Left ventricle myocardium inferior (tissue), 1 donor: Measurements from ENCODE around the gene YIPF2. TPM values are rescaled to one million over a fixed set of nuclear protein-coding genes. Genes with fewer than 3 reads are reported as not detected.
A peak's percentile ranks its signal among the peaks of the same experiment; 100 is the strongest.
"Not testable (repeated sequence)": the region's sequence is repeated elsewhere in the genome, so short reads cannot be mapped to it uniquely, and the experiment has no call there.

Experiments used
- DNase-seq: peaks from one replicate; pipeline ENCODE4 v3.0.0-alpha.2; 2020
- H3K27ac ChIP-seq: fragments of 200-600 bp; replicated peaks from 2 replicates; pipeline ENCODE4 v1.8.0; 2021
- H3K27me3 ChIP-seq: fragments of 200-600 bp; 2 replicates; pipeline ENCODE4 v1.8.0; 2021; ENCODE audit warnings: low read depth
- H3K36me3 ChIP-seq: fragments of 200-600 bp; 2 replicates; pipeline ENCODE4 v1.8.0; 2021
- H3K4me1 ChIP-seq: fragments of 200-600 bp; 2 replicates; pipeline ENCODE4 v1.8.0; 2021
- H3K4me3 ChIP-seq: fragments of 200-600 bp; 2 replicates; pipeline ENCODE4 v1.8.0; 2021; ENCODE audit warnings: mild to moderate bottlenecking, moderate library complexity
- H3K9me3 ChIP-seq: fragments of 200-600 bp; replicated peaks from 2 replicates; pipeline ENCODE4 v1.8.0; 2021
- CTCF ChIP-seq: fragments of 200-600 bp; IDR thresholded peaks from 2 replicates; pipeline ENCODE4 v1.8.0; 2021; ENCODE audit warnings: antibody characterized with exemption, mild to moderate bottlenecking, borderline replicate concordance
- intact Hi-C: fragments of 100-400 bp; cut with micrococcal nuclease; formaldehyde crosslinking; loops from one replicate; pipeline ENCODE4 v1.11.0; 2022
- total RNA-seq: library from RNA; stranded (reverse); fragmentation: NEBNext Ultra II Directional; extraction: Animal tissue kit (Norgen Biotek cat#: 25700); gene quantifications from one replicate; pipeline ENCODE4 v1.2.1, GENCODE V29; 2021
- donor health status: DM: no; HTN: yes; CAD: no; lungs with severe emphysema.

YIPF2 gene
- total RNA-seq, 1 donor from 2014 or later, result 13.1 TPM

GRCh38 chr19:10952809-10953208 lies 24.4 kb upstream of the YIPF2 start:
- H3K4me3 ChIP-seq, result no peak overlapping the region
- intact Hi-C loops, result no loop called here
- no peak overlapping the region for H3K27ac ChIP-seq
- H3K36me3 ChIP-seq, result no peaks in the 10 kb centered on the region
- no peaks in the 10 kb centered on the region for H3K4me1 ChIP-seq
- no peak for DNase-seq
- H3K27me3 ChIP-seq, result no peaks in the 10 kb centered on the region
- TF ChIP-seq CTCF, result no peak
- no peaks in the 10 kb centered on the region for H3K9me3 ChIP-seq

GRCh38 chr19:10946958-10947657 lies 18.7 kb upstream of the YIPF2 start:
- H3K36me3 ChIP-seq, result no peaks in the 10 kb centered on the region
- intact Hi-C loops, result no loop called here
- no peaks in the 10 kb centered on the region for H3K4me1 ChIP-seq
- no peak overlapping the region for H3K4me3 ChIP-seq
- TF ChIP-seq CTCF, result no peak
- no peak overlapping the region for H3K27ac ChIP-seq
- no peaks in the 10 kb centered on the region for H3K27me3 ChIP-seq
- no peak for DNase-seq
- H3K9me3 ChIP-seq, result no peaks in the 10 kb centered on the region

GRCh38 chr19:10945264-10945663 lies 16.8 kb upstream of the YIPF2 start:
- H3K4me3 ChIP-seq, result no peak overlapping the region
- H3K27me3 ChIP-seq, result no peaks in the 10 kb centered on the region
- H3K4me1 ChIP-seq, result no peaks in the 10 kb centered on the region
- H3K36me3 ChIP-seq, result no peaks in the 10 kb centered on the region
- no peak for TF ChIP-seq CTCF
- no peaks in the 10 kb centered on the region for H3K9me3 ChIP-seq
- intact Hi-C loops, result no loop called here
- no peak for DNase-seq
- H3K27ac ChIP-seq, result no peak overlapping the region

- H3K27me3 ChIP-seq, H3K27ac ChIP-seq, H3K36me3 ChIP-seq, H3K4me3 ChIP-seq, H3K9me3 ChIP-seq, intact Hi-C loops, H3K4me1 ChIP-seq, DNase-seq: not testable (repeated sequence)
These were observed 15.0 kb upstream of the YIPF2 start for GRCh38 chr19:10943412-10943811.

GRCh38 chr19:10941649-10942048 lies 13.2 kb upstream of the YIPF2 start:
- H3K9me3 ChIP-seq, H3K4me3 ChIP-seq, H3K36me3 ChIP-seq, H3K27ac ChIP-seq, H3K27me3 ChIP-seq, intact Hi-C loops, DNase-seq, H3K4me1 ChIP-seq: not testable (repeated sequence)

GRCh38 chr19:10936661-10937084 lies 8.2 kb upstream of the YIPF2 start:
- Histone ChIP-seq H3K27ac (no peak overlapping the region), H3K36me3 (peaks cover 10% of the 10 kb centered on the region), H3K4me1 (peaks cover 7% of the 10 kb centered on the region), H3K9me3 (no peaks in the 10 kb centered on the region), H3K4me3 (peak overlapping the region; percentile 30), H3K27me3 (no peaks in the 10 kb centered on the region)
- TF ChIP-seq CTCF, result peak; percentile 72
- DNase-seq, result no peak
- intact Hi-C loops, result no loop called here
